HG02840 (cell line): ENCODE results near the gene CD14.
A peak's percentile ranks its signal among the peaks of the same experiment; 100 is the strongest.
"Not testable (repeated sequence)": the region's sequence is repeated elsewhere in the genome, so short reads cannot be mapped to it uniquely, and the experiment has no call there.

Experiments used
- ATAC-seq: cut with Tn5 transposase; IDR thresholded peaks from one replicate; pipeline ENCODE4 v1.9.1; 2021; ENCODE audit warnings: mild to moderate bottlenecking, moderate library complexity, moderate number of reproducible peaks; ENCODE audit not compliant: unreplicated experiment, low FRiP score

Gene CD14

DNA sequence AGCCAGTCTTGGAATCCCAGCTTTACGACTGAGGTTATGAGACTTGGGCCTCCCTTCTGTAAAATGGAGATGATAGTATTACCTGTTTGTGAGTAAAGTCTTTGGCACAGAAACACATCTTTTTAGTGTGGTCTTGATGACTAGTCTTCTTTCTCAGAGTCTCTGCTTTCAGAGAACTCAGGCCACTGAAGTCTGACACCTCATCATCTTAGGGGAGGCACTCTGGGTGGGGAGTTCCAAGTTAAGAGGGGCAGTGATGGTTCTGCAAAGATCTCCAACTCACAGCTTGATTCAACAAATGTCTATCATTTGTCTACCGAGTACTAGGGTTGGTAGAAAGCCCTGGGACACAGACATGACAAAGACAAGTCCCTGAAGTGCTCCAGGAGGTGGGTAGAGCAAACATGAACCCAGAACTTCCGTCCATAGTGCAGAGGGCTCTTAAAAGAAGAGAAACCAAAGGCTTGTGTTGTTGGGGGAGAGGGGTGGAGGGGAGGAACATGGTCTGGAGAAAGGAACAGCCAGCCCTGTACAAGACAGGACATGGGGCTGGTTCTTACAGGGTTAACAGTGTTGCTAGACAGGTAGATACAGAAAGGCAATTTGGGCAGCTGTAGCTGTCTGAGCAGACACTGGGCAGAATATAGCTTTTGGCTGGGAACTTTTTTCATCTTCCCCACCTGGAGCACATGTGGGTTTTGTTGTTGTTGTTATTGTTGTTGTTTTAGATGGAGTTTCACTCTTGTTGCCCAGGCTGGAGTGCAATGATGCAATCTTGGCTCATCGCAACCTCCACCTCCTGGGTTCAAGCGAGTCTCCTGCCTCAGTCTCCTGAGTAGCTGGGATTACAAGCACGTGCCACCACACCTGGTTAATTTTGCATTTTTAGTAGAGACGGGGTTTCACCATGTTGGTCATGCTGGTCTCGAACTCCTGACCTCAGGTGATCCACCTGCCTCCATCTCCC is 2.6 kb upstream of the CD14 start:
- ATAC-seq = no peak

DNA sequence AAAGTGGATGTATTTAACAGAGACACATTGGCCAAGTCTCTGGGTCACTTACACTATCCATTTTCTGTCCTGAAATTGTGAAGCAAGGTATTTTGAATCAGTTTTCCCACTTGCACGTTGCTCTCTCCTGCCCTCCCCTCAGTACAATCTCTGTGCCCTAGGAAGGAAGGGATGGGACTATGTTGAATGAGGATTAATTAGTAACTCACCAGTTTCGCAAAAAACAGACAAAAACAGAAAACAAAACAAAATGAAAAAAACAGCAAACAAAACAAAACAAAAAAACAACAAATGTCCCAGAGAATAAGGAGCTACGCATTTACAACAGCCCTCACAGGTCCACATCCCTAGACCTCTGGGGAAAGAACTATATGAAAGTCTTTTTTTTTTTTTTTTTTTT is 1.1 kb upstream of the CD14 start:
- ATAC-seq = no peak

DNA sequence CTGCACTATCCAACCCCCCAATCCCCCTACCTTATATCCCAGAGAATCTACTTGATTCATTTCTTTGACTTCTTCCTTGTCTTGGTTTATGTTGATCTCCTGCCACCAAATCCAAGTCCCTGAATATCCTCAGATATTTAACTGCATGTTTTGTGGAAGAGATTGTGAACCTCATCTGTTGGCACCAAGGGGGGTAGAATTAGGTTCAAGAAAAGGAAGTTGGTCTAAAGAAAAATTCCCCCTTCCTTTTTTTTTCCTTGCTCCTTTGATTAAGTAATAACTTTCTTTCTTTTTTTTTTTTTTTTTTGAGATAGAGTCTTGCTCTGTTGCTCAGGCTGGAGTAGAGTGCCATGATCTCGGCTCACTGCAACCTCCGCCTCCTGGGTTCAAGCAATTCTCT is 526 bp upstream of the CD14 start:
- ATAC-seq = no peak

DNA sequence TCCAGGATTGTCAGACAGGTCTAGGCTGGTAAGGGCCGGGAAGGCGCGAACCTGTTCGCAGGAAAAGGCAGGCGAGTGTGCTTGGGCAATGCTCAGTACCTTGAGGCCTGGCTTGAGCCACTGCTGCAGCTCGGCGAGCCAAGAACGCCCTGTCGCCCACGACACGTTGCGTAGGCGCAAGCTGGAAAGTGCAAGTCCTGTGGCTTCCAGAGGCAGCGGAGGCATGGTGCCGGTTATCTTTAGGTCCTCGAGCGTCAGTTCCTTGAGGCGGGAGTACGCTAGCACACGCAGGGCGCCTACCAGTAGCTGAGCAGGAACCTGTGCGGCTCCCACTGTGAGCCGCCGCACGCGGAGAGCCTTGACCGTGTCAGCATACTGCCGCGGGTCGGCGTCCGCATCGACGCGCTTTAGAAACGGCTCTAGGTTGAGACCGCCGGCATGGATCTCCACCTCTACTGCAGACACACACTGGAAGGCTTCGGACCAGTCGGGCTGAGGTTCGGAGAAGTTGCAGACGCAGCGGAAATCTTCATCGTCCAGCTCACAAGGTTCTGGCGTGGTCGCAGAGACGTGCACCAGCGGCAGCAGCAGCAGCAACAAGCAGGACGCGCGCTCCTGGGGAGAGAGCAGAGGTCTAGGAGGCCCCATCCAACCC is 482 bp downstream of the CD14 start:
- ATAC-seq = peak; percentile 60

DNA sequence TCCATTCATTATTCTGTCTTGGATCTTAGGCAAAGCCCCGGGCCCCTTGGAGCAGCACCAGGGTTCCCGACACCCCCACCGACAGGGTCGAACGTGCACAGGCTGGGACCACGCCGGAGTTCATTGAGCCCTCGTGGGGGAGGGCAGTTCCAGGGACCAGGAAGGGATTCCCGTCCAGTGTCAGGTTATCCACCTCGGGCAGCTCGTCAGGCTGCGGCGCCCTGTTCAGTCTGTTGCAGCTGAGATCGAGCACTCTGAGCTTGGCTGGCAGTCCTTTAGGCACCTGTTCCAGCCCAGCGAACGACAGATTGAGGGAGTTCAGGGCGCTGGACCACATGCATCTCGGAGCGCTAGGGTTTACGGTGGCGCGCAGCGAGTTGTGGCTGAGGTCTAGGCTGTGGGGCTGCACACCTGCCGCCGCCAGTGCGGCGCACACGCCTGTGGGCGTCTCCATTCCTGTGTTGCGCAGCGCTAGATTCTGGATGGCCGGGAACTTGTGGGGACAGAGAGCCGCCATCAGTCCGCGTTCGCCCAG is 1.1 kb downstream of the CD14 start:
- ATAC-seq = peak; percentile 49

DNA sequence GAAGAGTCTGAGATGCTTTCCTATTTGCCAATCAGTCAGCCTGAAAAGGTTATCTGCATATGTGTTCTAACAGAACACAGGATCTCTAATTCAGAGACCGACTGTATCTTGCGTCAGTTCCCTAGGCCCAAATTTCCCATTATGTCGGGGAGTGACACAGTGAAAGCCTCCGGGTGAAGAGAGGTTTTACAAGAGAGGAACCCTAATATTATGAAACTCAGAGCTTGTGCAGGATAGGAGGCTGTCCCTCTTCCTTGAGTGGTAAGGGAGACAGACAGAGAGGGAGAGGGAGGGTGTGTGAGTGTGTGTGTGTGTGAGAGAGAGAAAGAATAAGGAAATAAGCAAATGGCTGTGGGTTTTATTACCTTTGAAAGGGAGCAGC is 1.9 kb downstream of the CD14 start:
- ATAC-seq = no peak

DNA sequence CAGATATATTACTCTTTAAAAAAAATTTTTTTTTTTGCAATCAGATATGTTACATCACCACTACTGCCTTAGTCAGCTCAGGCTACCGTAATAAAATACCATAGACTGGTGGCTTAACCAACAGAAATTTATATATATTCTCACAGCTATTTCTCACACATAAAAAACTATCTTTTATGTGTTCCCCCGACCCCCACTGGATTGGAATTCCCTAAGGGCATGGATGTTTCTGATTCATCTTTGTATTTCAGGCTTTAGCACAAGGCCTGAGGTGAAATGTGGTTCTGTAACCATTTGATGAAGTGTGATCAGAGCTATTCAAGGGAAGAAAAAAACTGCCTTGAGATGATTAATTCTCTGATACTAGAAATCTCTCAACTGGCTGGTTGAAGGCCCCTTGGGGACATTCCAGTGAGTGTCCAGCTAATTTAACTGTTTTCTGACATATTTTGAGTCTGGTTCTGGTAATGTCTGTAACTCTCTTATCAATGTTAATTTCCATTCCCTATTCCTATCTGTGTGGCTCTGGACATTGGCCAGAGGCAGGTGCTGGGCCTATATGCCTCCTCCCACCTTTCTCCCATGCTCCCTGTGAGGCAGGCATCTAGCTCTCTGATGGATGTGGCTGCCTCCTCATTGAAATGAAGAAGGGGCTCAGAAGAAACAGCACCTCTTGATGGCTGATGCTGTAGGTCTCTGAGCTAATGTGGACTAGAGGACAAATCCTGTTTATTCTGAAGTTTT is 2.5 kb downstream of the CD14 start:
- no peak for ATAC-seq

DNA sequence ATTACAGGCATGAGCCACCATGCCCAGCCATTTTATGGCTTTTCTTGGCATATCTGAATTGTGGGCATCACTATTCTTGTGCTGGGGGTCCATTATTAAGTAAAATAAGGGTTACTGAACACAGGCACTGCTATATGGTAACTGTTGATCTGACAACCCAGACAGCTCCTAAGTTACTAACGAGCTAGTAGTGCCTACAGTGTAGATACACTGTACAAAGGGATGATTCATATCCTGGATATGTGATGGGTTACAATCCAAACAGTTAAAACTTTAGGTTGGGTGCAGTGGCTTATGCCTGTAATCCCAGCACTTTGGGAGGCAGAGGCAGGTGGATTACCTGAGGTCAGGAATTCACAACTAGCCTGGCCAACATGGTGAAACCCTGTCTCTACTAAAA is 4.3 kb downstream of the CD14 start:
- ATAC-seq = no peak

DNA sequence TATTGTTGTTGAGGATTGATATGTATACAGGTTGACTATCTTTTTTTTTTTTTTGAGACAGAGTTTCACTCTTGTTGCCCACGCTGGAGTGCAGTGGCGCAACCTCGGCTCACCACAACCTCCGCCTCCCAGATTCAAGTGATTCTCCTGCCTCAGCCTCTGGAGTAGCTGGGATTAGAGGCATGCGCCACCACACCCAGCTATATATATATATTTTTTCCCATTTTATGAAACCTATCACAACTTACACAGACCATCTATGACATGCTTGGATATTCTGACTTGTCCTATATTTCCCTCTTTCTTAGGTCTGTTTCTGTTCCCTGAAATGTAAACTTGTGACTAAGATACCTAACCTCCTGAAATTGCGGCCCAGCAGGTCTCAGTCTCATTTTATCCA is 5.0 kb downstream of the CD14 start:
- ATAC-seq = no peak

DNA sequence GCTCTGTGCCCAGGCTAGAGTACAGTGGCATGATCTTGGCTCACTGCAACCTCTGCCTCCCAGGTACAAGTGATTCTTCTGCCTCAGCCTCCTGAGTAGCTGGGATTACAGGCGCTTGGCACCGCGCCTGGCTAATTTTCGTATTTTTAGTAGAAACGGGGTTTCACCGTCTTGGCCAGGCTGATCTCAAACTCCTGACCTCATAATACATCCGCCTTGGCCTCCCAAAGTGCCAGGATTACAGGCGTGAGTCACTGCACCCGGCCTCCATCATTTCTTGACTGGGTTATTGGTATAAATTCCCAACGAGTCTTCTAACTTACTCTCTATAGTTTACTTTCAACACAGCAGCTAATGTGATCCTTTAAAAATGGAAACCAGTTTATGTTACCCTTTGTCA is 8.1 kb downstream of the CD14 start:
- ATAC-seq = not testable (repeated sequence)

DNA sequence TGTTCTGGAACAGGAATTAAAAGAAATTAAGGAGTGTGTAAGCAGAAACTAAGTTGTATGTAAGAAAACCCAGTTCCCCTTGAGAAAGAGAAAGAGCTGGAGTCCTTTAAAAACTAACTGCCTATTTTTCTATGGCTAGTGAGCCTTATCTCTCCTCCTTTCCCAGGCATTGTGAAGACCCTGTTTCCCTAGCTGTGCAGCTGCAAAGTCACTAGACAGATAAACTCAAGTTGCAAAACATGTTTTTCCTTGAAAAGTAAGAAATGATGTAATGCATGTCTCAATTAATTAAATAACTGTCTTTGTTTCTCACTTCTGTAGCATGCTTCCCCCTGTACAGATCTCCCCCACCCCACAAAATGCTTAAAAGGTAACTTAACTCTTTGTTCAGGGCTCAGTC is 9.9 kb downstream of the CD14 start:
- ATAC-seq = not testable (repeated sequence)

DNA sequence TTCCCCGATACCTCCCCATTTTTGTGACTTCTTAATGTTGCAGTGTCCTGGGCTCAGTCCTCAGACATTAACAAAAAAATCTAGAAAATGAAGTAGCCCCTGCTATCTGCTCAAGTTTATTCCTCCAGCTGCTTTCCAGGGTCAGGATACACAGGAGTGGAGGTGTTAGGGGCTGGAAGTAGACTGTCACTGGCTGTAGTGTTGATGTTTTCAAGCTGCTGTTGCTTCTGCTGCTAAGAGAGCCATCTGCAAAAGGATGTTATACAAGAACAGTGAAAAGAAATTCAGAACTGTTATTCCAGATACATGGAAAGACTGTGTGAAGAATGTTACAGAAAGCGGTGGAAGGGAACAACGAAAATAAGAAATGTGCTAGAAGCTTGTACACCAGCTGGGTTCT is 10.7 kb downstream of the CD14 start:
- no peak for ATAC-seq

DNA sequence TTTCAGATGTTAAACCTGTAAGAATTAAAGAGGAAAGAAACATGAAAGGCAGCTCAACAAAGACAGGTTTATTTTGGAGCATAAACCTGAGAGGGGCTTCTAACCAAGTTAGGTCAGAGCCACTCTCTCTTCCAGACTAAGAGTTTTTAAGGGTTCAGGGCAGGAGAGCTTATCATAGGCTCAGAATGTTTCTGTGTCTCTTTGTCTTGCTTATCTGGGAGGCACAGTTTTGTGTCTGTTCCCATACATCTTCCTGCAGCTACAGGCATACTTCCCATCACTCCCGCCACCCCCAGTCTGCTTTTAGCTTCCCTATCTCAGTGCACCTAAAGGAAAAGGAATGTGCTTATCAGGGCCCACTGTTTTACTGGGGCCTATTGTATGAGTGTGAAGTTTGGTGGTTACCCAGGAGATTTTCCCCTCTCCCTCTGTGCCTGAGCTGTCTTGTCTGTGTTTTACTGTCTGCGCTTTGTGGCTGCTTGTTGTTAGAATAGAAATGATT is 21.9 kb downstream of the CD14 start:
- ATAC-seq = no peak

DNA sequence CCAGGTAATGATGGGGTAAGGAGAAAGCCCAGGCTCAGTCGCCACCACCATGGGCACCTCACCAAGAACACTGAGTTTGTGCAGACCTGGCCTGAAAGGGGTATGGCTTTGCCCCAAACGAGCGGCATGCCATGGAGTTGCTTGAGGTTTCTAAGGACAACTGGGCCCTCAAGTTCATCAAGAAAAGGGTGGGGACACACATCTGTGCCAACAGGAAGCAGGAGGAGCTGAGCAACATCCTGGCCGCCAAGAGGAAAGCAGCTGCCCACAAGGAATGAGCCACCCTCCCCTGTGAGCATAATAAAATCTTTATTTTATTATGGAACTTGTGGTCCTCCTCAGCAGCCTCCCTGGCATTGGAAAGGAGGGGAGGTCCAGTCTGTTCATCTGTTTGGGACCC is 23.8 kb downstream of the CD14 start:
- no peak for ATAC-seq

DNA sequence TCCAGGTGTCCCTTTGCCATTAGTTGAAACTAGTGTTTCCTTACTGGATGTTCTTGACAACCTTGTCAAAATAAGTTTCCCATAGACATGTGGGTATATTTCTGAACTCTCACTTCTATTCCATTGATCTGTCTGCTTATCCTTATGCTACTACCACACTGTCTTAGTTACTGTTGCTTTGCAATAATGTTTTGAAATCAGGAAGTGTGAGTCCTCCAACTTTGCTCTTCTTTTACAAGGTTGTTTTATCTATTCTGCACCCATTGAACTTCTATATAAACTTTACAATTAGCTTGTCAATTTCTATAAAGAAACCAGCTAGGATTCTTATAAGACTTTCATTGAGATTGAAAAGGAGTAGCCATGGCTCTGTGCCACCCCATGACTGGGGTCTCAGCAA is 24.3 kb downstream of the CD14 start:
- ATAC-seq = no peak

DNA sequence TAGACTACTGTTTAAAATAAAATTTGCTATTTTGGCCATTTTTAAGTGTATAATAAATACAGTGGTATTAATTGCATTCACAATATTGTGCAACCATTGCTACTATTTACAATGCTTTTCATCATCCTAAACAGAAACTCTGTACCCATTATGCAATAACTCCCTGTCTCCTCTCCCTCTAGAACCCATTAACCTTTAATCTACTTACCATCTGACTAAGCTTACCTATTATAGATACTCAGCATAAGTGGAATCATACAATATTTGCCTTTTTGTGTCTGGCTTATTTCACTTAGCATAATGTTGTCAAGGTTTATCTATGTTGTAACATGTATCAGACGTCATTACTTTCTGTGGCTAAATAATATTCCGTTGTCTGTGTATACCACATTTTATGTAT is 25.9 kb downstream of the CD14 start:
- no peak for ATAC-seq

DNA sequence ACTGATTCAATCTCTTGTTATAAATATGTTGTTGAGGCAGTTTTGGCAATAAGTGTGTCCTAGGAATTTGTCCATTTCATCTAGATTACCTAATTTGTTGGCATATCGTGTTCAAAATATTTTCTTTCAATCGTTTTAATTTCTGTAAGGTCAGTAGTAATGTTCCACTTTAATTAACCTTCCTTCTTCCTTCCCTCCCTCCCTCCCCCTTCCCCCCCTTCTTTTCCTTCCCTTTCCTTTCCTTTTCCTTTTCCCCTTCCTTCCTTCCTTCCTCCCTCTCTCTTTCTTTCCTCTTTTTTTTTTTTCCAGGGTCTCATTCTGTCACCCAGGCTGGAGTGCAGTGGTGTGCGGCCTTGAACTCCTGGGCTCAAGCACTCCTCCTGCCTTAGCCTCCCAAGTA is 27.1 kb downstream of the CD14 start:
- no peak for ATAC-seq

DNA sequence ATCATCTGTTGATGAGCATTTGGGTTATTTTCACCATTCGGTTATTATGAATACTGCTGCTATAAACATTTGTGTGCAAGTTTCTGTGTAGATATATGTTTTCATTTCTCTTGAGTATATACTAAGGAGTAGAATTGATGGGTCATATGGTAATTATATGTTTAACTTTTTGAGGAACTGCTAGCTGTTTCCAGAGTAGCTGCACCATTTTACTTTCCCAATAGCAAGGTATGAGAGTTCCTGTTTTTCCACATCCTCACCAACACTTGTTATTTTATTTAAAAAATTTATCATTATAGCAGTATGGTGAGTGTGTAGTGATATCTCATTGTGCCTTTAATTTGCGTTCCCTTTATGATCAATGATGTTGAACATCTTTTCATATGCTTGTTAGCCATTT is 29.2 kb downstream of the CD14 start:
- no peak for ATAC-seq

DNA sequence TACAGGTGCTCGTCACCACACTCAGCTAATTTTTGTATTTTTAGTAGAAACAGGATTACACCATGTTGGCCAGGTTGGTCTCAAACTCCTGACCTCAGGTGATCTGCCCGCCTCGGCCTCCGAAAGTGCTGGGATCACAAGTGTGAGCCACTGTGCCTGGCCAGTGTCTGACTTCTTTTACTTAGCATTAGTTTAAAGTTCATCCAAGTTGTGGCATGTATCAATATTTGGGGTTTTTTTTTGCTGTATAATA is 29.6 kb downstream of the CD14 start:
- not testable (repeated sequence) for ATAC-seq

DNA sequence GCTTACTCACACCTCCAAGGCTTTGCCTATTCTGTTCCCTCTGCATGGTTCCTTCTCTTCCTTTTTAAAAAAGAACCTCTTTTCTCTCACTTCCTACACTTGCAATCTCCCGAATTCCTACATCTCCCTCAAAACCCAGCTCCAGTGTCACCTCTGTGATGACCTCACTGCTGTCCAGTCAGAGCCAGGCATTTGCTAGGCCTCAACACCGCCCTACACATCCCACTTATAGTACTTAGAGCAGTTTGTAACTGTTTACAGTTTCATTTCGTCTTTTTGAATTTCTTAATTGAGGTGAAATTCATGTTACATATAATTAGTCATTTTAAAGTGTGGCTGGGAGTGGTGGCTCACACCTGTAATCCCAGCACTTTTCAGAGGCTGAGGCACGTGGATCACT is 30.8 kb downstream of the CD14 start:
- ATAC-seq = no peak

DNA sequence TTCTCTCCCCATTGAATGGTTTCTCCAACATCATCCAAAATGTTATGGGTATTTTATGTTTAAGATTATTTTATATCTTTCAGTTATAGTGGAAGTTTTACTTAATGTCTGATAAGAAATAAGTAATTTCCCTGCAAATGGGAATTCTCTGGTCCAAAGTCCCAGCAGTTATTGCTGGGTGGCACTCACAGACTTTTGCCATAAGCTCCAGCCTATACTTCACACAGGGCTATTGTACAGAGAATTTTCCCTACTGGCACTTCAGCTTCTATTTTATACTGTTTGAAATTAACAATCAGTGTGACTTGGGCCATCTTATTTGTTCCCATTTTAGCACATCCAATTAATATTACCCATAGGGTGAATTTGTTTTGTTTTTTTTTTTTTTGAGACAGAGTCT is 32.9 kb downstream of the CD14 start:
- no peak for ATAC-seq
